Measurements from ENCODE around the gene PHETA2.
A peak's percentile ranks its signal among the peaks of the same experiment; 100 is the strongest.

The PHETA2 gene

GRCh38 chr22:42073621-42074041, 417 bp upstream of the PHETA2 start:
- H3K27ac ChIP-seq, result peak overlapping the region; percentile 86 to 95 (median 88)
- TF ChIP-seq Cebpa-rat (IDR thresholded peaks at IDR 0.05), result no peak
- H3K4me2 ChIP-seq, result peak overlapping the region; percentile 75 to 93 (median 86)
- H3K4me1 ChIP-seq, result peaks cover 73 to 85% (median 78%) of the 10 kb centered on the region in 10 experiments
- peak overlapping the region; percentile 56 to 75 (median 64); a peak in 19 of 20 replicates for H3K4me3 ChIP-seq
- H3K9me3 ChIP-seq (replicated peaks in 1 of 11), result peaks cover 0 to 11% (median 0%) of the 10 kb centered on the region in 11 experiments; a peak in 6 of 22 replicates
- peaks cover 0 to 2% (median 0%) of the 10 kb centered on the region in 11 experiments; a peak in 1 of 22 replicates for H4K20me1 ChIP-seq
- peaks cover 0 to 13% (median 3%) of the 10 kb centered on the region in 11 experiments; a peak in 9 of 22 replicates for H3K36me3 ChIP-seq
- peak overlapping the region; percentile 82 to 94 (median 90) for H3K9ac ChIP-seq
- H3K27me3 ChIP-seq, result peaks cover 0 to 20% (median 11%) of the 10 kb centered on the region in 11 experiments; a peak in 10 of 22 replicates

- Histone ChIP-seq H3K4me2 (peak overlapping the region; percentile 75 to 93 (median 86)), H3K9ac (peak overlapping the region; percentile 82 to 94 (median 90)), H3K4me3 (peak overlapping the region; percentile 56 to 75 (median 64)), H3K27ac (peak overlapping the region; percentile 86 to 95 (median 88)), H4K20me1 (no peaks in the 10 kb centered on the region), H3K36me3 (peaks cover 0 to 8% (median 0%) of the 10 kb centered on the region in 11 experiments; a peak in 2 of 22 replicates), H3K4me1 (peaks cover 67 to 80% (median 73%) of the 10 kb centered on the region in 10 experiments), H3K27me3 (peaks cover 0 to 20% (median 11%) of the 10 kb centered on the region in 11 experiments; a peak in 10 of 22 replicates), H3K9me3 (replicated peaks in 1 of 11) (peaks cover 0 to 11% (median 0%) of the 10 kb centered on the region in 11 experiments; a peak in 6 of 22 replicates)
- TF ChIP-seq Cebpa-rat (IDR thresholded peaks at IDR 0.05), result no peak
Observed at GRCh38 chr22:42074846-42075676, 1.0 kb downstream of the PHETA2 start.

GRCh38 chr22:42076764-42077485, 2.9 kb downstream of the PHETA2 start:
- Histone ChIP-seq H3K4me1 (peaks cover 66 to 82% (median 76%) of the 10 kb centered on the region in 10 experiments), H3K4me2 (peak overlapping the region; percentile 79 to 98 (median 94)), H3K27me3 (peaks cover 0 to 20% (median 11%) of the 10 kb centered on the region in 11 experiments; a peak in 10 of 22 replicates), H3K27ac (peak overlapping the region in 8 of 11 experiments; percentile 44 to 97 (median 92); a peak in 16 of 22 replicates), H4K20me1 (no peaks in the 10 kb centered on the region), H3K36me3 (peaks cover under 1 to 15% (median 6%) of the 10 kb centered on the region in 11 experiments; a peak in 15 of 22 replicates), H3K9me3 (replicated peaks in 1 of 11) (peaks cover 0 to 11% (median 0%) of the 10 kb centered on the region in 11 experiments; a peak in 6 of 22 replicates), H3K4me3 (peak overlapping the region in 1 of 10 experiments; percentile 28; a peak in 2 of 20 replicates), H3K9ac (peak overlapping the region in 10 of 11 experiments; percentile 9 to 94 (median 90); a peak in 15 of 22 replicates)
- TF ChIP-seq Cebpa-rat (IDR thresholded peaks at IDR 0.05), result 0 out of 22 replicates have a peak, but pooled peaks of 1 of the 11 experiments have one; percentile 14

- H3K36me3 ChIP-seq, result peaks cover 8 to 21% (median 13%) of the 10 kb centered on the region in 11 experiments
- peak overlapping the region; percentile 25 to 97 (median 92); a peak in 18 of 22 replicates for H3K27ac ChIP-seq
- peaks cover 0 to 20% (median 11%) of the 10 kb centered on the region in 11 experiments; a peak in 10 of 22 replicates for H3K27me3 ChIP-seq
- peaks cover 66 to 85% (median 74%) of the 10 kb centered on the region in 10 experiments for H3K4me1 ChIP-seq
- TF ChIP-seq Cebpa-rat (IDR thresholded peaks at IDR 0.05), result no peak
- peak overlapping the region in 2 of 10 experiments; percentile 14 to 28; a peak in 2 of 20 replicates for H3K4me3 ChIP-seq
- H4K20me1 ChIP-seq, result no peaks in the 10 kb centered on the region; a peak in 1 of 22 replicates
- H3K9ac ChIP-seq, result peak overlapping the region in 10 of 11 experiments; percentile 9 to 94 (median 92); a peak in 15 of 22 replicates
- peak overlapping the region; percentile 79 to 98 (median 94) for H3K4me2 ChIP-seq
- H3K9me3 ChIP-seq (replicated peaks in 1 of 11), result peaks cover 0 to 11% (median 0%) of the 10 kb centered on the region in 11 experiments; a peak in 6 of 22 replicates
Observed at GRCh38 chr22:42077486-42078125, 3.6 kb downstream of the PHETA2 start.

GRCh38 chr22:42078469-42079318, 4.6 kb downstream of the PHETA2 start:
- H3K9me3 ChIP-seq (replicated peaks in 1 of 11), result peaks cover 0 to 11% (median 0%) of the 10 kb centered on the region in 11 experiments; a peak in 6 of 22 replicates
- H3K4me3 ChIP-seq, result peak overlapping the region; percentile 42 to 77 (median 70)
- peak overlapping the region; percentile 87 to 97 (median 93) for H3K27ac ChIP-seq
- peaks cover 0 to 14% (median 6%) of the 10 kb centered on the region in 11 experiments; a peak in 10 of 22 replicates for H3K27me3 ChIP-seq
- H3K4me2 ChIP-seq, result peak overlapping the region; percentile 79 to 98 (median 94)
- H3K36me3 ChIP-seq, result peaks cover 19 to 32% (median 24%) of the 10 kb centered on the region in 11 experiments
- peaks cover 0 to 6% (median 0%) of the 10 kb centered on the region in 11 experiments; a peak in 2 of 22 replicates for H4K20me1 ChIP-seq
- H3K9ac ChIP-seq, result peak overlapping the region; percentile 85 to 94 (median 92)
- H3K4me1 ChIP-seq, result peaks cover 58 to 77% (median 67%) of the 10 kb centered on the region in 10 experiments
- TF ChIP-seq Cebpa-rat (IDR thresholded peaks at IDR 0.05), result no peak

GRCh38 chr22:42079319-42080251, 5.5 kb downstream of the PHETA2 start, which contains the start of gene SMDT1:
Gene SMDT1, plus strand, starts transcription at chr22:42079700. Its CDS starts 69 bp downstream, at chr22:42079769.
- peaks cover 0 to 5% (median 0%) of the 10 kb centered on the region in 11 experiments; a peak in 5 of 22 replicates for H3K27me3 ChIP-seq

More at GRCh38 chr22:42079319-42080251, 5.5 kb downstream of the PHETA2 start, which contains the start of gene SMDT1:
- Histone ChIP-seq H3K4me2 (peak within 1 kb of the TSS; percentile 79 to 98 (median 95)), H3K4me3 (peak within 1 kb of the TSS; percentile 60 to 77 (median 70)), H3K9ac (peak within 1 kb of the TSS; percentile 85 to 94 (median 92)), H3K36me3 (peaks cover 27 to 41% (median 33%) of the 10 kb centered on the region in 11 experiments), H3K9me3 (replicated peaks in 1 of 11) (peaks cover 0 to 11% (median 0%) of the 10 kb centered on the region in 11 experiments; a peak in 6 of 22 replicates), H4K20me1 (peaks cover 0 to 6% (median 0%) of the 10 kb centered on the region in 11 experiments; a peak in 3 of 22 replicates), H3K27ac (peak within 1 kb of the TSS; percentile 87 to 97 (median 93)), H3K4me1 (peaks cover 52 to 68% (median 58%) of the 10 kb centered on the region in 10 experiments)
- no peak for TF ChIP-seq Cebpa-rat (IDR thresholded peaks at IDR 0.05)
